Measurements from ENCODE around the gene MOK. TPM values are rescaled to one million over a fixed set of nuclear protein-coding genes. Genes with fewer than 3 reads are reported as not detected.

MOK gene
- total RNA-seq, 4 donors from 2014 or later, result 1.0 to 23.0 (median 11.9) TPM

- no peak for TF ChIP-seq POLR2A (IDR thresholded peaks at IDR 0.05)
- no peak for TF ChIP-seq CTCF (IDR thresholded peaks at IDR 0.05)
- Histone ChIP-seq H3K4me3 (no peak overlapping the region), H3K9me3 (no peaks in the 10 kb centered on the region), H3K27ac (no peak overlapping the region), H3K36me3 (no peaks in the 10 kb centered on the region), H3K27me3 (no peaks in the 10 kb centered on the region), H3K4me1 (no peaks in the 10 kb centered on the region)
- intact Hi-C loops (cut with DNase I; ENCODE audit: low total_unique reads), result no loop called here
- DNase-seq, result no peak
These were observed 11.2 kb downstream of the MOK start for GRCh38 chr14:102293781-102294180.

- H3K27me3 ChIP-seq, result no peaks in the 10 kb centered on the region
- no peaks in the 10 kb centered on the region for H3K9me3 ChIP-seq
- no peak for DNase-seq
- no peaks in the 10 kb centered on the region for H3K36me3 ChIP-seq
- intact Hi-C loops (cut with DNase I; ENCODE audit: low total_unique reads), result no loop called here
- TF ChIP-seq CTCF (IDR thresholded peaks at IDR 0.05), result no peak
- TF ChIP-seq POLR2A (IDR thresholded peaks at IDR 0.05), result no peak
- no peaks in the 10 kb centered on the region for H3K4me1 ChIP-seq
- H3K27ac ChIP-seq, result no peak overlapping the region
- no peak overlapping the region for H3K4me3 ChIP-seq
These were observed 12.5 kb downstream of the MOK start for GRCh38 chr14:102292441-102292840.

- intact Hi-C loops (cut with DNase I; ENCODE audit: low total_unique reads), result no loop called here
- no peak for TF ChIP-seq CTCF (IDR thresholded peaks at IDR 0.05)
- TF ChIP-seq POLR2A (IDR thresholded peaks at IDR 0.05), result no peak
- no peaks in the 10 kb centered on the region for H3K36me3 ChIP-seq
- H3K9me3 ChIP-seq, result no peaks in the 10 kb centered on the region
- H3K4me1 ChIP-seq, result no peaks in the 10 kb centered on the region
- no peak for DNase-seq
- no peak overlapping the region for H3K4me3 ChIP-seq
- no peak overlapping the region for H3K27ac ChIP-seq
- no peaks in the 10 kb centered on the region for H3K27me3 ChIP-seq
These were observed 16.8 kb downstream of the MOK start for GRCh38 chr14:102288139-102288538.

GRCh38 chr14:102285106-102285505 lies 19.9 kb downstream of the MOK start:
- Histone ChIP-seq H3K4me3 (no peak overlapping the region), H3K4me1 (no peaks in the 10 kb centered on the region), H3K9me3 (no peaks in the 10 kb centered on the region), H3K27ac (no peak overlapping the region), H3K36me3 (no peaks in the 10 kb centered on the region), H3K27me3 (no peaks in the 10 kb centered on the region)
- no peak for DNase-seq
- intact Hi-C loops (cut with DNase I; ENCODE audit: low total_unique reads), result no loop called here
- TF ChIP-seq POLR2A (IDR thresholded peaks at IDR 0.05) (no peak), CTCF (IDR thresholded peaks at IDR 0.05) (no peak)

- H3K4me1 ChIP-seq, result no peaks in the 10 kb centered on the region
- no peak for TF ChIP-seq CTCF (IDR thresholded peaks at IDR 0.05)
- TF ChIP-seq POLR2A (IDR thresholded peaks at IDR 0.05), result no peak
- DNase-seq, result no peak
- no peaks in the 10 kb centered on the region for H3K27me3 ChIP-seq
- H3K27ac ChIP-seq, result no peak overlapping the region
- no peaks in the 10 kb centered on the region for H3K9me3 ChIP-seq
- H3K4me3 ChIP-seq, result no peak overlapping the region
- no peaks in the 10 kb centered on the region for H3K36me3 ChIP-seq
- intact Hi-C loops (cut with DNase I; ENCODE audit: low total_unique reads), result no loop called here
These were observed 21.3 kb downstream of the MOK start for GRCh38 chr14:102283631-102284129.

Data from uterus (tissue), 4 donors.